Glutamatergic neuron (in vitro differentiated cells): ENCODE measurements around the gene TMBIM1. TPM values are rescaled to one million over a fixed set of nuclear protein-coding genes. Genes with fewer than 3 reads are reported as not detected.
A peak's percentile ranks its signal among the peaks of the same experiment; 100 is the strongest.

Source experiments
- DNase-seq: peaks from one replicate; pipeline ENCODE4 v3.0.0; 2022
- H3K27ac Mint-ChIP-seq: one replicate; pipeline ENCODE4 v1.8.0; 2020; ENCODE audit warnings: mild to moderate bottlenecking, mixed read lengths, inconsistent platforms; ENCODE audit not compliant: unreplicated experiment
- H3K27me3 Mint-ChIP-seq: one replicate; pipeline ENCODE4 v1.8.0; 2020; ENCODE audit warnings: mild to moderate bottlenecking, moderate library complexity, mixed read lengths, inconsistent platforms; ENCODE audit not compliant: unreplicated experiment
- H3K36me3 Mint-ChIP-seq: one replicate; pipeline ENCODE4 v1.8.0; 2020; ENCODE audit warnings: mild to moderate bottlenecking, mixed read lengths, inconsistent platforms; ENCODE audit not compliant: unreplicated experiment
- H3K4me1 Mint-ChIP-seq: one replicate; pipeline ENCODE4 v1.8.0; 2020; ENCODE audit warnings: mild to moderate bottlenecking, low read depth, mixed read lengths, inconsistent platforms; ENCODE audit not compliant: unreplicated experiment
- H3K4me3 Mint-ChIP-seq: one replicate; pipeline ENCODE4 v1.8.0; 2020; ENCODE audit warnings: mild to moderate bottlenecking, mixed read lengths, inconsistent platforms; ENCODE audit not compliant: unreplicated experiment
- H3K9me3 Mint-ChIP-seq: one replicate; pipeline ENCODE4 v1.8.0; 2020; ENCODE audit warnings: mild to moderate bottlenecking, moderate library complexity, mixed read lengths, inconsistent platforms; ENCODE audit not compliant: unreplicated experiment
- CTCF ChIP-seq: fragments of 200-600 bp; sonication (generic); IDR thresholded peaks from one replicate; pipeline ENCODE4 v1.5.0; 2021; ENCODE audit not compliant: partially characterized antibody, unreplicated experiment
- long read RNA-seq: library from polyadenylated mRNA; unstranded; transcript quantifications from one replicate; pipeline ENCODE4 v2.0.0, GENCODE V29; 2020; ENCODE audit not compliant: unreplicated experiment
- total RNA-seq: library from RNA; stranded (reverse); fragmentation: NEBNext Ultra II Directional; extraction: Animal tissue kit (Norgen Biotek cat#: 25700); gene quantifications from one replicate; pipeline ENCODE4 v1.2.1, GENCODE V29; 2021; ENCODE audit not compliant: unreplicated experiment

Gene TMBIM1
- total RNA-seq: 1.8 TPM
- long read RNA-seq, partial matches to known transcripts: 0 of 2 reads
- long read RNA-seq, other reads (novel, unspliced or antisense): 0 of 2 reads

- Mint-ChIP-seq H3K9me3 (peaks cover 3% of the 10 kb centered on the region), H3K27me3 (peaks cover 3% of the 10 kb centered on the region), H3K4me3 (peak within 1 kb of the TSS; percentile 72), H3K36me3 (no peaks in the 10 kb centered on the region), H3K27ac (no peak within 1 kb of the TSS), H3K4me1 (peaks cover 9% of the 10 kb centered on the region)
- DNase-seq: peak; percentile 79
- peak; percentile 91 for TF ChIP-seq CTCF
Observed at GRCh38 chr2:218292048-218293014, at the start of gene TMBIM1. TSS of gene TMBIM1 (minus strand) at chr2:218292503. CDS start at chr2:218282141, 10,362 bp downstream.

GRCh38 chr2:218341381-218341780 is 49.1 kb upstream of the TMBIM1 start:
- Mint-ChIP-seq H3K36me3 (no peaks in the 10 kb centered on the region), H3K4me1 (peaks cover 14% of the 10 kb centered on the region), H3K9me3 (peaks cover 1% of the 10 kb centered on the region), H3K27me3 (peaks cover 7% of the 10 kb centered on the region), H3K4me3 (no peak overlapping the region), H3K27ac (no peak overlapping the region)
- no peak for DNase-seq
- TF ChIP-seq CTCF: no peak

- Mint-ChIP-seq H3K36me3 (no peaks in the 10 kb centered on the region), H3K27me3 (peaks cover 4% of the 10 kb centered on the region), H3K9me3 (peaks cover 1% of the 10 kb centered on the region), H3K4me1 (peaks cover 8% of the 10 kb centered on the region), H3K4me3 (peak overlapping the region; percentile 40), H3K27ac (no peak overlapping the region)
- no peak for DNase-seq
- no peak for TF ChIP-seq CTCF
Observed at GRCh38 chr2:218340656-218341055, 48.4 kb upstream of the TMBIM1 start.

- Mint-ChIP-seq H3K4me3 (no peak overlapping the region), H3K36me3 (no peaks in the 10 kb centered on the region), H3K4me1 (peaks cover 12% of the 10 kb centered on the region), H3K27me3 (no peaks in the 10 kb centered on the region), H3K27ac (no peak overlapping the region), H3K9me3 (peaks cover 4% of the 10 kb centered on the region)
- no peak for TF ChIP-seq CTCF
- no peak for DNase-seq
Observed at GRCh38 chr2:218334531-218334930, 42.2 kb upstream of the TMBIM1 start.
